Left kidney (tissue), 2 donors: Measurements from ENCODE around the gene CAMK2D. TPM values are rescaled to one million over a fixed set of nuclear protein-coding genes. Genes with fewer than 3 reads are reported as not detected.

Experiments used
- DNase-seq: peaks from one replicate; pipeline ENCODE4 v3.0.0-alpha.2; 2013
- polyA plus RNA-seq: library from polyadenylated mRNA; unstranded; fragments of 120-200 nt; gene quantifications from one replicate; pipeline ENCODE4 v1.2.1, GENCODE V29; 2013; ENCODE audit not compliant: insufficient read length

CAMK2D gene
- polyA plus RNA-seq, 1 donor = 89.0 TPM

- DNase-seq = no peak
These were observed 287.5 kb downstream of the CAMK2D start for GRCh38 chr4:113474017-113474416.

- DNase-seq = no peak
These were observed 288.7 kb downstream of the CAMK2D start for GRCh38 chr4:113472864-113473263.

GRCh38 chr4:113471146-113471860 is 290.2 kb downstream of the CAMK2D start:
- DNase-seq = no peak

GRCh38 chr4:113469926-113470325 is 291.6 kb downstream of the CAMK2D start:
- no peak for DNase-seq

GRCh38 chr4:113469023-113469390 is 292.5 kb downstream of the CAMK2D start:
- no peak for DNase-seq

GRCh38 chr4:113468165-113469022 is 293.1 kb downstream of the CAMK2D start:
- DNase-seq = no peak

GRCh38 chr4:113467581-113467980 is 294.0 kb downstream of the CAMK2D start:
- no peak for DNase-seq

- DNase-seq = no peak
These were observed 299.3 kb downstream of the CAMK2D start for GRCh38 chr4:113462286-113462685.

GRCh38 chr4:113461281-113461680 is 300.3 kb downstream of the CAMK2D start:
- no peak for DNase-seq

- DNase-seq = no peak
These were observed 303.7 kb downstream of the CAMK2D start for GRCh38 chr4:113457886-113458285.

GRCh38 chr4:113457121-113457520 is 304.4 kb downstream of the CAMK2D start:
- DNase-seq = no peak

- DNase-seq = no peak
These were observed 306.5 kb downstream of the CAMK2D start for GRCh38 chr4:113455061-113455460.

- DNase-seq = no peak
These were observed 308.5 kb downstream of the CAMK2D start for GRCh38 chr4:113452868-113453620.

GRCh38 chr4:113452152-113452551 is 309.4 kb downstream of the CAMK2D start:
- DNase-seq = no peak

GRCh38 chr4:113450295-113451080 is 311.1 kb downstream of the CAMK2D start:
- no peak for DNase-seq

GRCh38 chr4:113449410-113449974 is 312.0 kb downstream of the CAMK2D start:
- no peak for DNase-seq

- DNase-seq = no peak
These were observed 313.8 kb downstream of the CAMK2D start for GRCh38 chr4:113447769-113448168.

GRCh38 chr4:113447061-113447460 is 314.5 kb downstream of the CAMK2D start:
- DNase-seq = no peak

GRCh38 chr4:113446019-113446418 is 315.5 kb downstream of the CAMK2D start:
- no peak for DNase-seq

GRCh38 chr4:113445286-113445685 is 316.3 kb downstream of the CAMK2D start:
- no peak for DNase-seq

- DNase-seq = no peak
These were observed 317.2 kb downstream of the CAMK2D start for GRCh38 chr4:113444386-113444785.

- DNase-seq = no peak
These were observed 318.7 kb downstream of the CAMK2D start for GRCh38 chr4:113442826-113443225.
